GM19238 (cell line): Measurements from ENCODE around the gene DNAJC22.
"Not testable (repeated sequence)": the region's sequence is repeated elsewhere in the genome, so short reads cannot be mapped to it uniquely, and the experiment has no call there.

Source experiments
- DNase-seq: peaks from one replicate; pipeline ENCODE4 v3.0.0; 2011; ENCODE audit warnings: low spot score; ENCODE audit not compliant: insufficient read length

The DNAJC22 gene

GRCh38 chr12:49331380-49332222 lies 15.1 kb upstream of the DNAJC22 start:
- DNase-seq = no peak

- no peak for DNase-seq
These were observed 14.2 kb upstream of the DNAJC22 start for GRCh38 chr12:49332441-49332861.

- no peak for DNase-seq
These were observed 13.8 kb upstream of the DNAJC22 start for GRCh38 chr12:49332891-49333371.

- DNase-seq = not testable (repeated sequence)
These were observed 12.9 kb upstream of the DNAJC22 start for GRCh38 chr12:49333778-49334177.

- DNase-seq = no peak
These were observed 12.5 kb upstream of the DNAJC22 start for GRCh38 chr12:49334226-49334625.

GRCh38 chr12:49334681-49335080 lies 12.0 kb upstream of the DNAJC22 start:
- no peak for DNase-seq

GRCh38 chr12:49335118-49335954 lies 11.4 kb upstream of the DNAJC22 start:
- no peak for DNase-seq

- DNase-seq = no peak
These were observed 10.6 kb upstream of the DNAJC22 start for GRCh38 chr12:49335955-49336644.

- peak; percentile 88 for DNase-seq
These were observed 9.8 kb upstream of the DNAJC22 start, which contains the start of gene C1QL4 for GRCh38 chr12:49336645-49337584. TSS of gene C1QL4 (minus strand) at chr12:49337188. CDS start at chr12:49336477, 711 bp downstream.

GRCh38 chr12:49338830-49339463 lies 7.7 kb upstream of the DNAJC22 start:
- no peak for DNase-seq

GRCh38 chr12:49339464-49339861 lies 7.2 kb upstream of the DNAJC22 start:
- DNase-seq = no peak

GRCh38 chr12:49340095-49340870 lies 6.4 kb upstream of the DNAJC22 start:
- no peak for DNase-seq

- DNase-seq = no peak
These were observed 5.5 kb upstream of the DNAJC22 start for GRCh38 chr12:49340971-49341776.

GRCh38 chr12:49341777-49342065 lies 5.0 kb upstream of the DNAJC22 start:
- DNase-seq = no peak

- peak; percentile 77 for DNase-seq
These were observed 4.4 kb upstream of the DNAJC22 start for GRCh38 chr12:49342066-49342913.

GRCh38 chr12:49342914-49343731 lies 3.6 kb upstream of the DNAJC22 start:
- DNase-seq = no peak
